ENCODE data around the gene PSME1. TPM values are rescaled to one million over a fixed set of nuclear protein-coding genes. Genes with fewer than 3 reads are reported as not detected.

PSME1 gene
- total and polyA plus RNA-seq, 10 of the 15 experiments (the other 5 are each of a cell fraction or from before 2014, with no cell fraction given): 250 to 1,378 (median 412) TPM

DNA sequence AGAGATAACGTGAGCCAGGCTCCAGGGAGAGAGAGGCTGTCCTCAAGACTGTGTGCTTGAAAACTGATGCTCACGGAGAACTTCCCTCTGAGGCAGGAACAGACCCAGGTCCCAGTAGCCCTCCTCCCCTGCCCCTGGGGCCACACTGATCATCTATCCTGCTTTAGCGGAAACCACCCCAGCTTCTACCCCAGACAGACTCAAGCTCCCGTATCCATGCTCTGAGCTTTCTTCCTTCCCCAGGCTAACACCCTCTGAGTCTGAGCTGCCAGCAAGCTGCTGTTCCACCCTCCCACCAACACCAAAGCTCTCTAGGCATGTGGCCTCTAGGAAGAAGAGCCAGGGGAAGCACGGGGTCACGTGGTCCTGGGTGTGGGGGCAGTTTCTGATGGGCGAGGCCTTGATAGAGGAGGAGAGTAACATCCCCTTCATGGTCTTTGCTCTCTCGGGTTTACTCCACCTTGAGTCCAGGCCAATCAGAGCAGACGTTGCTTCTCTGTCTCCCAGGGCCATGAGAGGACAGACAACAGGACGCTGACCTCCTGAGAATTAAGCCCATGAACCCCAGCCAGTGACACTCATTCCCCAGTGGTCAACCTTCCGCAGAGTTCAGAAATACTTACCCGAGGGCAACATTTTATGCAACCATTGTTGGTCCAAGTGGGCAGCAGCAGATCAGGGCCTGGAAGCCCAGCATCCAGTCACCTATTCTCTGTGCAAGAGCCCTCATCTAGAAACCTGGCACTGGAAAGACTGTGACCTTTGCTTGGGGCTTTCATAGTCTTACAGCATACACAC lies 40.5 kb upstream of the PSME1 start (continued):
- TF ChIP-seq CEBPB (IDR thresholded peaks at IDR 0.05; ENCODE audit: borderline replicate concordance in 1 of 2, low read depth in 2 of 2, low read length in 2 of 2): no peak
- no peak for TF ChIP-seq YBX1 (IDR thresholded peaks at IDR 0.05)
- TF ChIP-seq POLR2A (IDR thresholded peaks at IDR 0.05; ENCODE audit: low read depth, low read length): peak; percentile 98
- no peak for TF ChIP-seq MTA2 (IDR thresholded peaks at IDR 0.05; ENCODE audit: low read depth)
- no peak for TF ChIP-seq HDAC2 (IDR thresholded peaks at IDR 0.05)
- TF ChIP-seq CBX5 (IDR thresholded peaks at IDR 0.05; ENCODE audit: low read depth): no peak
- TF ChIP-seq ETV6 (conservative IDR thresholded peaks at IDR 0.05 in 1 of 2, IDR thresholded peaks at IDR 0.05 in 1 of 2; ENCODE audit: borderline replicate concordance in 1 of 2, low read depth in 1 of 2): no peak
- peak; percentile 1 for TF ChIP-seq PBX3 (IDR thresholded peaks at IDR 0.05; ENCODE audit: insufficient replicate concordance, low read depth, low read length)
- TF ChIP-seq SMAD1 (IDR thresholded peaks at IDR 0.05; ENCODE audit: low read depth, partially characterized antibody): peak; percentile 93
- no peak for TF ChIP-seq ZNF24 (IDR thresholded peaks at IDR 0.05)
- peak; percentile 79; the same call in 1 of the 2 replicates for TF ChIP-seq ZBED1 (IDR thresholded peaks at IDR 0.05; ENCODE audit: borderline replicate concordance)
- TF ChIP-seq, protein P1, sequence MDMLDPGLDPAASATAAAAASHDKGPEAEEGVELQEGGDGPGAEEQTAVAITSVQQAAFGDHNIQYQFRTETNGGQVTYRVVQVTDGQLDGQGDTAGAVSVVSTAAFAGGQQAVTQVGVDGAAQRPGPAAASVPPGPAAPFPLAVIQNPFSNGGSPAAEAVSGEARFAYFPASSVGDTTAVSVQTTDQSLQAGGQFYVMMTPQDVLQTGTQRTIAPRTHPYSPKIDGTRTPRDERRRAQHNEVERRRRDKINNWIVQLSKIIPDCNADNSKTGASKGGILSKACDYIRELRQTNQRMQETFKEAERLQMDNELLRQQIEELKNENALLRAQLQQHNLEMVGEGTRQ (IDR thresholded peaks at IDR 0.05; ENCODE audit: borderline replicate concordance, low read depth, low read length): peak; percentile 91
- no peak for TF ChIP-seq E4F1 (IDR thresholded peaks at IDR 0.05; ENCODE audit: borderline replicate concordance, partially characterized antibody)
- no peak for TF ChIP-seq SUZ12 (IDR thresholded peaks at IDR 0.05; ENCODE audit: unreplicated experiment)
- peak; percentile 29 for TF ChIP-seq BCL3 (IDR thresholded peaks at IDR 0.05; ENCODE audit: borderline replicate concordance, insufficient read depth, low read depth, low read length, poor library complexity, severe bottlenecking)
- TF ChIP-seq, protein P2, sequence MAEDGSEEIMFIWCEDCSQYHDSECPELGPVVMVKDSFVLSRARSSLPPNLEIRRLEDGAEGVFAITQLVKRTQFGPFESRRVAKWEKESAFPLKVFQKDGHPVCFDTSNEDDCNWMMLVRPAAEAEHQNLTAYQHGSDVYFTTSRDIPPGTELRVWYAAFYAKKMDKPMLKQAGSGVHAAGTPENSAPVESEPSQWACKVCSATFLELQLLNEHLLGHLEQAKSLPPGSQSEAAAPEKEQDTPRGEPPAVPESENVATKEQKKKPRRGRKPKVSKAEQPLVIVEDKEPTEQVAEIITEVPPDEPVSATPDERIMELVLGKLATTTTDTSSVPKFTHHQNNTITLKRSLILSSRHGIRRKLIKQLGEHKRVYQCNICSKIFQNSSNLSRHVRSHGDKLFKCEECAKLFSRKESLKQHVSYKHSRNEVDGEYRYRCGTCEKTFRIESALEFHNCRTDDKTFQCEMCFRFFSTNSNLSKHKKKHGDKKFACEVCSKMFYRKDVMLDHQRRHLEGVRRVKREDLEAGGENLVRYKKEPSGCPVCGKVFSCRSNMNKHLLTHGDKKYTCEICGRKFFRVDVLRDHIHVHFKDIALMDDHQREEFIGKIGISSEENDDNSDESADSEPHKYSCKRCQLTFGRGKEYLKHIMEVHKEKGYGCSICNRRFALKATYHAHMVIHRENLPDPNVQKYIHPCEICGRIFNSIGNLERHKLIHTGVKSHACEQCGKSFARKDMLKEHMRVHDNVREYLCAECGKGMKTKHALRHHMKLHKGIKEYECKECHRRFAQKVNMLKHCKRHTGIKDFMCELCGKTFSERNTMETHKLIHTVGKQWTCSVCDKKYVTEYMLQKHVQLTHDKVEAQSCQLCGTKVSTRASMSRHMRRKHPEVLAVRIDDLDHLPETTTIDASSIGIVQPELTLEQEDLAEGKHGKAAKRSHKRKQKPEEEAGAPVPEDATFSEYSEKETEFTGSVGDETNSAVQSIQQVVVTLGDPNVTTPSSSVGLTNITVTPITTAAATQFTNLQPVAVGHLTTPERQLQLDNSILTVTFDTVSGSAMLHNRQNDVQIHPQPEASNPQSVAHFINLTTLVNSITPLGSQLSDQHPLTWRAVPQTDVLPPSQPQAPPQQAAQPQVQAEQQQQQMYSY (CRISPR knock-in tag; IDR thresholded peaks at IDR 0.05): peak; percentile 73; the same call in 1 of the 2 replicates
- no peak for TF ChIP-seq BCL11A (IDR thresholded peaks at IDR 0.05; ENCODE audit: low read depth, low read length)
- TF ChIP-seq HDGF (IDR thresholded peaks at IDR 0.05): peak; percentile 91
- TF ChIP-seq MEF2A (IDR thresholded peaks at IDR 0.05; ENCODE audit: insufficient read depth, low read depth, low read length): no peak
- TF ChIP-seq TCF12 (IDR thresholded peaks at IDR 0.05; ENCODE audit: low read depth, low read length): no peak
